GM23338 (cell line): ENCODE results near the gene ADAMTSL5. TPM values are rescaled to one million over a fixed set of nuclear protein-coding genes. Genes with fewer than 3 reads are reported as not detected.

Source experiments
- CREB1 ChIP-seq: fragments of 250-450 bp; sonication (Bioruptor Pico); IDR thresholded peaks from 2 replicates; pipeline ENCODE4 v1.5.0; 2020; ENCODE audit warnings: low read depth, mild to moderate bottlenecking, moderate library complexity
- NANOG ChIP-seq: IDR thresholded peaks from 2 replicates; pipeline ENCODE4 v1.6.1; 2016; ENCODE audit warnings: antibody characterized with exemption, borderline replicate concordance
- POLR2AphosphoS5 ChIP-seq: IDR thresholded peaks from 2 replicates; pipeline ENCODE4 v1.6.1; 2016; ENCODE audit warnings: antibody characterized with exemption, low read depth
- polyA plus RNA-seq: library from polyadenylated mRNA; unstranded; fragments of >200 nt; fragmentation: Nextera tagmentation; extraction: Ambion mirVana; gene quantifications from 2 replicates; pipeline ENCODE4 v1.2.1, GENCODE V29; 2016
- total RNA-seq: library from RNA; depleted of rRNA; stranded (reverse); fragments of >200 nt; shearing (Covaris generic); gene quantifications from 2 replicates; pipeline ENCODE4 v1.2.3, GENCODE V29; 2014
- TF ChIP-seq, protein P1 (sequence below): fragments of 250-450 bp; sonication (Bioruptor Pico); IDR thresholded peaks from 2 replicates; pipeline ENCODE4 v1.5.0; 2020; ENCODE audit warnings: mild to moderate bottlenecking, moderate library complexity
- TF ChIP-seq, protein P2 (sequence below): IDR thresholded peaks from one replicate; pipeline ENCODE4 v1.6.1; 2018; ENCODE audit warnings: antibody characterized with exemption; ENCODE audit not compliant: unreplicated experiment

Gene ADAMTSL5
- total and polyA plus RNA-seq, 2 experiments from 2014 or later: 0.10 to 0.97 TPM

DNA sequence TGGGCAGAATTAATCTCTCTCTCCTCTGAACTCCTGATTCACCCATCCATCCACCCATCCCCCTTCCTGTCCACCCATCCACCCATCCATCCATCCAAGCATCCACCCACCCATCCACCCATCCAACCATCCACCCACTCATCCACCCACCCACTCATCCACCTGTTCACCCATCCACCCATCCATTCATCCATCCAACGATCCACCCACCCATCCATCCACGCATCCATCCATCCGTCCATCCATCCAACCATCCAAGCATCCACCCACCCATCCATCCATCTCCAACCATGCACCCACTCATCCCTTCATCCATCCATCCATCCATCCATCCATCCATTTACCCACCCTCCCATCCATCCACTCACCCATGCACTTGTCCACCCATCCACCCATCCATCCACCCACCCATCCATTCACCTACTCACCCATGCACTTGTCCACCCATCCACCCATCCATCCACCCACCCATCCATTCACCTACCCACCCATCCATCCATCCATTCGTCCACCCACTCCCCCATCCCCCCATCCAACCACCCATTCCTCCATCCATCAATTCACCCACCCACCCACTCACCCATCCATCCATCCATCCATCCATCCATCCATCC, 36.6 kb upstream of the ADAMTSL5 start (continued):
- TF ChIP-seq, protein P1, sequence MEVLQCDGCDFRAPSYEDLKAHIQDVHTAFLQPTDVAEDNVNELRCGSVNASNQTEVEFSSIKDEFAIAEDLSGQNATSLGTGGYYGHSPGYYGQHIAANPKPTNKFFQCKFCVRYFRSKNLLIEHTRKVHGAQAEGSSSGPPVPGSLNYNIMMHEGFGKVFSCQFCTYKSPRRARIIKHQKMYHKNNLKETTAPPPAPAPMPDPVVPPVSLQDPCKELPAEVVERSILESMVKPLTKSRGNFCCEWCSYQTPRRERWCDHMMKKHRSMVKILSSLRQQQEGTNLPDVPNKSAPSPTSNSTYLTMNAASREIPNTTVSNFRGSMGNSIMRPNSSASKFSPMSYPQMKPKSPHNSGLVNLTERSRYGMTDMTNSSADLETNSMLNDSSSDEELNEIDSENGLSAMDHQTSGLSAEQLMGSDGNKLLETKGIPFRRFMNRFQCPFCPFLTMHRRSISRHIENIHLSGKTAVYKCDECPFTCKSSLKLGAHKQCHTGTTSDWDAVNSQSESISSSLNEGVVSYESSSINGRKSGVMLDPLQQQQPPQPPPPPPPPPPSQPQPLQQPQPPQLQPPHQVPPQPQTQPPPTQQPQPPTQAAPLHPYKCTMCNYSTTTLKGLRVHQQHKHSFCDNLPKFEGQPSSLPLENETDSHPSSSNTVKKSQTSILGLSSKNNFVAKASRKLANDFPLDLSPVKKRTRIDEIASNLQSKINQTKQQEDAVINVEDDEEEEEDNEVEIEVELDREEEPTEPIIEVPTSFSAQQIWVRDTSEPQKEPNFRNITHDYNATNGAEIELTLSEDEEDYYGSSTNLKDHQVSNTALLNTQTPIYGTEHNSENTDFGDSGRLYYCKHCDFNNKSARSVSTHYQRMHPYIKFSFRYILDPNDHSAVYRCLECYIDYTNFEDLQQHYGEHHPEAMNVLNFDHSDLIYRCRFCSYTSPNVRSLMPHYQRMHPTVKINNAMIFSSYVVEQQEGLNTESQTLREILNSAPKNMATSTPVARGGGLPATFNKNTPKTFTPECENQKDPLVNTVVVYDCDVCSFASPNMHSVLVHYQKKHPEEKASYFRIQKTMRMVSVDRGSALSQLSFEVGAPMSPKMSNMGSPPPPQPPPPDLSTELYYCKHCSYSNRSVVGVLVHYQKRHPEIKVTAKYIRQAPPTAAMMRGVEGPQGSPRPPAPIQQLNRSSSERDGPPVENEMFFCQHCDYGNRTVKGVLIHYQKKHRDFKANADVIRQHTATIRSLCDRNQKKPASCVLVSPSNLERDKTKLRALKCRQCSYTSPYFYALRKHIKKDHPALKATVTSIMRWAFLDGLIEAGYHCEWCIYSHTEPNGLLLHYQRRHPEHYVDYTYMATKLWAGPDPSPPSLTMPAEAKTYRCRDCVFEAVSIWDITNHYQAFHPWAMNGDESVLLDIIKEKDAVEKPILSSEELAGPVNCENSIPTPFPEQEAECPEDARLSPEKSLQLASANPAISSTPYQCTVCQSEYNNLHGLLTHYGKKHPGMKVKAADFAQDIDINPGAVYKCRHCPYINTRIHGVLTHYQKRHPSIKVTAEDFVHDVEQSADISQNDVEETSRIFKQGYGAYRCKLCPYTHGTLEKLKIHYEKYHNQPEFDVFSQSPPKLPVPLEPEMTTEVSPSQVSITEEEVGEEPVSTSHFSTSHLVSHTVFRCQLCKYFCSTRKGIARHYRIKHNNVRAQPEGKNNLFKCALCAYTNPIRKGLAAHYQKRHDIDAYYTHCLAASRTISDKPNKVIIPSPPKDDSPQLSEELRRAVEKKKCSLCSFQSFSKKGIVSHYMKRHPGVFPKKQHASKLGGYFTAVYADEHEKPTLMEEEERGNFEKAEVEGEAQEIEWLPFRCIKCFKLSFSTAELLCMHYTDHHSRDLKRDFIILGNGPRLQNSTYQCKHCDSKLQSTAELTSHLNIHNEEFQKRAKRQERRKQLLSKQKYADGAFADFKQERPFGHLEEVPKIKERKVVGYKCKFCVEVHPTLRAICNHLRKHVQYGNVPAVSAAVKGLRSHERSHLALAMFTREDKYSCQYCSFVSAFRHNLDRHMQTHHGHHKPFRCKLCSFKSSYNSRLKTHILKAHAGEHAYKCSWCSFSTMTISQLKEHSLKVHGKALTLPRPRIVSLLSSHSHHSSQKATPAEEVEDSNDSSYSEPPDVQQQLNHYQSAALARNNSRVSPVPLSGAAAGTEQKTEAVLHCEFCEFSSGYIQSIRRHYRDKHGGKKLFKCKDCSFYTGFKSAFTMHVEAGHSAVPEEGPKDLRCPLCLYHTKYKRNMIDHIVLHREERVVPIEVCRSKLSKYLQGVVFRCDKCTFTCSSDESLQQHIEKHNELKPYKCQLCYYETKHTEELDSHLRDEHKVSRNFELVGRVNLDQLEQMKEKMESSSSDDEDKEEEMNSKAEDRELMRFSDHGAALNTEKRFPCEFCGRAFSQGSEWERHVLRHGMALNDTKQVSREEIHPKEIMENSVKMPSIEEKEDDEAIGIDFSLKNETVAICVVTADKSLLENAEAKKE: no peak
- TF ChIP-seq, protein P2, sequence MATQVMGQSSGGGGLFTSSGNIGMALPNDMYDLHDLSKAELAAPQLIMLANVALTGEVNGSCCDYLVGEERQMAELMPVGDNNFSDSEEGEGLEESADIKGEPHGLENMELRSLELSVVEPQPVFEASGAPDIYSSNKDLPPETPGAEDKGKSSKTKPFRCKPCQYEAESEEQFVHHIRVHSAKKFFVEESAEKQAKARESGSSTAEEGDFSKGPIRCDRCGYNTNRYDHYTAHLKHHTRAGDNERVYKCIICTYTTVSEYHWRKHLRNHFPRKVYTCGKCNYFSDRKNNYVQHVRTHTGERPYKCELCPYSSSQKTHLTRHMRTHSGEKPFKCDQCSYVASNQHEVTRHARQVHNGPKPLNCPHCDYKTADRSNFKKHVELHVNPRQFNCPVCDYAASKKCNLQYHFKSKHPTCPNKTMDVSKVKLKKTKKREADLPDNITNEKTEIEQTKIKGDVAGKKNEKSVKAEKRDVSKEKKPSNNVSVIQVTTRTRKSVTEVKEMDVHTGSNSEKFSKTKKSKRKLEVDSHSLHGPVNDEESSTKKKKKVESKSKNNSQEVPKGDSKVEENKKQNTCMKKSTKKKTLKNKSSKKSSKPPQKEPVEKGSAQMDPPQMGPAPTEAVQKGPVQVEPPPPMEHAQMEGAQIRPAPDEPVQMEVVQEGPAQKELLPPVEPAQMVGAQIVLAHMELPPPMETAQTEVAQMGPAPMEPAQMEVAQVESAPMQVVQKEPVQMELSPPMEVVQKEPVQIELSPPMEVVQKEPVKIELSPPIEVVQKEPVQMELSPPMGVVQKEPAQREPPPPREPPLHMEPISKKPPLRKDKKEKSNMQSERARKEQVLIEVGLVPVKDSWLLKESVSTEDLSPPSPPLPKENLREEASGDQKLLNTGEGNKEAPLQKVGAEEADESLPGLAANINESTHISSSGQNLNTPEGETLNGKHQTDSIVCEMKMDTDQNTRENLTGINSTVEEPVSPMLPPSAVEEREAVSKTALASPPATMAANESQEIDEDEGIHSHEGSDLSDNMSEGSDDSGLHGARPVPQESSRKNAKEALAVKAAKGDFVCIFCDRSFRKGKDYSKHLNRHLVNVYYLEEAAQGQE: no peak
- no peak for TF ChIP-seq CREB1 (CRISPR knock-in tag)
- TF ChIP-seq POLR2AphosphoS5: no peak
- TF ChIP-seq NANOG: no peak
